Activated naive CD4-positive, alpha-beta T cell treated with anti-CD3 and anti-CD28 coated beads, Interleukin-2, amount 50 U/mL, for 24 hours (primary cell): ENCODE measurements around the gene CPT1B.

Experiments
- H3K27ac Mint-ChIP-seq: one replicate; pipeline ENCODE4 v1.8.0; 2021; ENCODE audit warnings: mild to moderate bottlenecking, mixed read lengths
- H3K27me3 Mint-ChIP-seq: one replicate; pipeline ENCODE4 v1.8.0; 2021; ENCODE audit warnings: mixed read lengths
- H3K36me3 Mint-ChIP-seq: one replicate; pipeline ENCODE4 v1.8.0; 2021; ENCODE audit warnings: mixed read lengths
- H3K4me1 Mint-ChIP-seq: one replicate; pipeline ENCODE4 v1.8.0; 2021; ENCODE audit warnings: mixed read lengths
- H3K4me3 Mint-ChIP-seq: one replicate; pipeline ENCODE4 v1.8.0; 2021; ENCODE audit warnings: mild to moderate bottlenecking, mixed read lengths
- H3K9me3 Mint-ChIP-seq: one replicate; pipeline ENCODE4 v1.8.0; 2021; ENCODE audit warnings: mixed read lengths

Gene CPT1B

GRCh38 chr22:50603511-50604255, 25.5 kb upstream of the CPT1B start:
- H3K9me3 Mint-ChIP-seq: no peaks in the 10 kb centered on the region
- peaks cover 8% of the 10 kb centered on the region for H3K4me1 Mint-ChIP-seq
- H3K4me3 Mint-ChIP-seq: no peak overlapping the region
- peaks cover 1% of the 10 kb centered on the region for H3K36me3 Mint-ChIP-seq
- H3K27me3 Mint-ChIP-seq: peaks cover 23% of the 10 kb centered on the region
- no peak overlapping the region for H3K27ac Mint-ChIP-seq

GRCh38 chr22:50602338-50602700, 24.1 kb upstream of the CPT1B start:
- H3K36me3 Mint-ChIP-seq: peaks cover 3% of the 10 kb centered on the region
- H3K27me3 Mint-ChIP-seq: peaks cover 21% of the 10 kb centered on the region
- no peaks in the 10 kb centered on the region for H3K9me3 Mint-ChIP-seq
- H3K27ac Mint-ChIP-seq: no peak overlapping the region
- peak overlapping the region; percentile 87 for H3K4me3 Mint-ChIP-seq
- H3K4me1 Mint-ChIP-seq: peaks cover 8% of the 10 kb centered on the region

- Mint-ChIP-seq H3K4me1 (peaks cover 8% of the 10 kb centered on the region), H3K36me3 (peaks cover 3% of the 10 kb centered on the region), H3K4me3 (peak overlapping the region; percentile 87), H3K27me3 (peaks cover 21% of the 10 kb centered on the region), H3K9me3 (no peaks in the 10 kb centered on the region), H3K27ac (peak overlapping the region; percentile 80)
Measured at GRCh38 chr22:50601669-50602337, 23.6 kb upstream of the CPT1B start.

- Mint-ChIP-seq H3K4me3 (peak overlapping the region; percentile 87), H3K36me3 (peaks cover 3% of the 10 kb centered on the region), H3K27ac (no peak overlapping the region), H3K4me1 (peaks cover 8% of the 10 kb centered on the region), H3K9me3 (no peaks in the 10 kb centered on the region), H3K27me3 (peaks cover 21% of the 10 kb centered on the region)
Measured at GRCh38 chr22:50600967-50601668, 22.9 kb upstream of the CPT1B start.

- Mint-ChIP-seq H3K4me3 (peak within 1 kb of the TSS; percentile 87), H3K4me1 (peaks cover 8% of the 10 kb centered on the region), H3K27me3 (peaks cover 21% of the 10 kb centered on the region), H3K27ac (no peak within 1 kb of the TSS), H3K9me3 (no peaks in the 10 kb centered on the region), H3K36me3 (peaks cover 3% of the 10 kb centered on the region)
Measured at GRCh38 chr22:50600538-50600937, 22.3 kb upstream of the CPT1B start, which contains the start of gene MAPK8IP2. Gene MAPK8IP2 (plus strand): TSS chr22:50600793. CDS start chr22:50600819, 26 bp downstream.

- Mint-ChIP-seq H3K36me3 (peaks cover 3% of the 10 kb centered on the region), H3K27me3 (peaks cover 21% of the 10 kb centered on the region), H3K9me3 (no peaks in the 10 kb centered on the region), H3K4me1 (peaks cover 8% of the 10 kb centered on the region), H3K27ac (no peak overlapping the region), H3K4me3 (peak overlapping the region; percentile 71)
Measured at GRCh38 chr22:50599816-50600455, 21.7 kb upstream of the CPT1B start.

- Mint-ChIP-seq H3K36me3 (peaks cover 3% of the 10 kb centered on the region), H3K27ac (no peak overlapping the region), H3K9me3 (no peaks in the 10 kb centered on the region), H3K4me3 (no peak overlapping the region), H3K4me1 (peaks cover 6% of the 10 kb centered on the region), H3K27me3 (peaks cover 11% of the 10 kb centered on the region)
Measured at GRCh38 chr22:50597097-50597496, 18.9 kb upstream of the CPT1B start.

GRCh38 chr22:50595189-50595588, 17.0 kb upstream of the CPT1B start:
- peaks cover 4% of the 10 kb centered on the region for H3K27me3 Mint-ChIP-seq
- H3K4me3 Mint-ChIP-seq: no peak overlapping the region
- peaks cover 5% of the 10 kb centered on the region for H3K36me3 Mint-ChIP-seq
- no peaks in the 10 kb centered on the region for H3K9me3 Mint-ChIP-seq
- no peak overlapping the region for H3K27ac Mint-ChIP-seq
- H3K4me1 Mint-ChIP-seq: no peaks in the 10 kb centered on the region

GRCh38 chr22:50587407-50587806, 9.2 kb upstream of the CPT1B start:
- H3K9me3 Mint-ChIP-seq: no peaks in the 10 kb centered on the region
- H3K27me3 Mint-ChIP-seq: no peaks in the 10 kb centered on the region
- no peak overlapping the region for H3K27ac Mint-ChIP-seq
- peaks cover 2% of the 10 kb centered on the region for H3K36me3 Mint-ChIP-seq
- H3K4me3 Mint-ChIP-seq: no peak overlapping the region
- H3K4me1 Mint-ChIP-seq: peaks cover 7% of the 10 kb centered on the region

- Mint-ChIP-seq H3K36me3 (peaks cover 2% of the 10 kb centered on the region), H3K27ac (no peak overlapping the region), H3K4me1 (peaks cover 7% of the 10 kb centered on the region), H3K4me3 (no peak overlapping the region), H3K9me3 (no peaks in the 10 kb centered on the region), H3K27me3 (no peaks in the 10 kb centered on the region)
Measured at GRCh38 chr22:50586416-50586815, 8.2 kb upstream of the CPT1B start.

GRCh38 chr22:50585781-50586180, 7.6 kb upstream of the CPT1B start:
- H3K9me3 Mint-ChIP-seq: no peaks in the 10 kb centered on the region
- peaks cover 7% of the 10 kb centered on the region for H3K4me1 Mint-ChIP-seq

GRCh38 chr22:50585238-50585637, 7.0 kb upstream of the CPT1B start:
- Mint-ChIP-seq H3K36me3 (no peaks in the 10 kb centered on the region), H3K27me3 (no peaks in the 10 kb centered on the region), H3K27ac (no peak overlapping the region), H3K4me1 (peaks cover 11% of the 10 kb centered on the region), H3K4me3 (no peak overlapping the region), H3K9me3 (no peaks in the 10 kb centered on the region)

More at GRCh38 chr22:50585781-50586180, 7.6 kb upstream of the CPT1B start:
- Mint-ChIP-seq H3K27me3 (no peaks in the 10 kb centered on the region), H3K36me3 (no peaks in the 10 kb centered on the region), H3K4me3 (no peak overlapping the region), H3K27ac (no peak overlapping the region)

- Mint-ChIP-seq H3K27ac (peak overlapping the region; percentile 80), H3K27me3 (no peaks in the 10 kb centered on the region)
Measured at GRCh38 chr22:50584106-50585096, 6.2 kb upstream of the CPT1B start.

GRCh38 chr22:50583294-50583861, 5.2 kb upstream of the CPT1B start:
- H3K4me3 Mint-ChIP-seq: peak overlapping the region; percentile 97
- H3K27me3 Mint-ChIP-seq: no peaks in the 10 kb centered on the region
- H3K27ac Mint-ChIP-seq: peak overlapping the region; percentile 80
- H3K4me1 Mint-ChIP-seq: peaks cover 14% of the 10 kb centered on the region
- H3K36me3 Mint-ChIP-seq: no peaks in the 10 kb centered on the region
- H3K9me3 Mint-ChIP-seq: no peaks in the 10 kb centered on the region

More at GRCh38 chr22:50584106-50585096, 6.2 kb upstream of the CPT1B start:
- no peaks in the 10 kb centered on the region for H3K9me3 Mint-ChIP-seq
- no peaks in the 10 kb centered on the region for H3K36me3 Mint-ChIP-seq
- H3K4me1 Mint-ChIP-seq: peaks cover 14% of the 10 kb centered on the region
- H3K4me3 Mint-ChIP-seq: peak overlapping the region; percentile 97
